Measurements from ENCODE around the gene GPR12. TPM values are rescaled to one million over a fixed set of nuclear protein-coding genes. Genes with fewer than 3 reads are reported as not detected.

The GPR12 gene
- total and polyA plus RNA-seq, 2 donors (not counting 1 experiment from before 2014, with no cell fraction given), result not detected

GRCh38 chr13:26722321-26722720 lies 38.3 kb downstream of the GPR12 start:
- intact Hi-C loops (cut with micrococcal nuclease), result no loop called here
- Mint-ChIP-seq H3K27ac (no peak overlapping the region), H3K27me3 (peaks cover 16% of the 10 kb centered on the region), H3K4me3 (no peak overlapping the region), H3K9me3 (ENCODE audit: insufficient read depth) (no peaks in the 10 kb centered on the region), H3K4me1 (peaks cover 17% of the 10 kb centered on the region)
- Histone ChIP-seq H3K27ac (ENCODE audit: low read length in 2 of 2) (no peak overlapping the region), H3K4me1 (ENCODE audit: control insufficient read depth in 2 of 2, insufficient read depth in 2 of 2, low read length in 2 of 2) (peaks cover 12 to 15% of the 10 kb centered on the region in 2 donors), H3K36me3 (replicated peaks in 1 of 2; ENCODE audit: control extremely low read depth in 1 of 2, control insufficient read depth in 1 of 2, extremely low read depth in 1 of 2, insufficient read depth in 2 of 2, low read length in 1 of 2) (no peaks in the 10 kb centered on the region), H3K9me3 (ENCODE audit: control extremely low read depth in 1 of 3, control insufficient read depth in 2 of 3, insufficient read depth in 1 of 3, low read length in 2 of 3) (peaks cover 0 to 3% (median 0%) of the 10 kb centered on the region in 3 donors), H2AFZ (ENCODE audit: insufficient read depth, low read depth, low read length, poor library complexity, severe bottlenecking) (no peak overlapping the region), H3K4me3 (ENCODE audit: control extremely low read depth in 1 of 5, extremely low read depth in 1 of 5, insufficient read depth in 1 of 5, low read depth in 2 of 5, low read length in 4 of 5) (no peak overlapping the region), H3K79me2 (ENCODE audit: control insufficient read depth, insufficient read depth, low read length) (no peaks in the 10 kb centered on the region), H4K20me1 (ENCODE audit: control insufficient read depth, insufficient read depth, low read length, poor library complexity, severe bottlenecking) (no peaks in the 10 kb centered on the region), H3K9ac (ENCODE audit: low read length) (no peak overlapping the region), H3K4me2 (replicated peaks; ENCODE audit: low read depth, low read length, poor library complexity, severe bottlenecking) (no peak overlapping the region), H3K27me3 (replicated peaks in 1 of 4; ENCODE audit: control extremely low read depth in 1 of 4, control insufficient read depth in 3 of 4, insufficient read depth in 4 of 4, low read length in 3 of 4) (peaks cover 0 to 7% (median 1%) of the 10 kb centered on the region in 4 experiments)
- ChIA-PET CTCF (no interaction called here), POLR2A (no interaction called here)
- WGBS (ENCODE audit: insufficient coverage), result no CpG with 5 or more reads among the region's 5 CpGs
- ATAC-seq (ENCODE audit: low read depth) (no peak), DNase-seq (no peak)
- no peak for TF ChIP-seq CTCF (IDR thresholded peaks at IDR 0.05)
- TF ChIP-seq EZH2 (IDR thresholded peaks at IDR 0.05; ENCODE audit: borderline replicate concordance, insufficient read depth, low read depth, low read length, poor library complexity, severe bottlenecking), result no peak

GRCh38 chr13:26721251-26722121 lies 39.1 kb downstream of the GPR12 start:
- peak overlapping the region in 3 of 5 experiments; percentile 11 to 36 (median 25) for H3K4me3 ChIP-seq (ENCODE audit: control extremely low read depth in 1 of 5, extremely low read depth in 1 of 5, insufficient read depth in 1 of 5, low read depth in 2 of 5, low read length in 4 of 5)
- 43% methylated on average over 26 of the region's 26 CpGs for WGBS (ENCODE audit: insufficient coverage)

More at GRCh38 chr13:26721251-26722121, 39.1 kb downstream of the GPR12 start:
- Histone ChIP-seq H3K27ac (ENCODE audit: low read length in 2 of 2) (no peak overlapping the region), H3K27me3 (replicated peaks in 1 of 4; ENCODE audit: control extremely low read depth in 1 of 4, control insufficient read depth in 3 of 4, insufficient read depth in 4 of 4, low read length in 3 of 4) (peaks cover 0 to 7% (median 1%) of the 10 kb centered on the region in 4 experiments), H4K20me1 (ENCODE audit: control insufficient read depth, insufficient read depth, low read length, poor library complexity, severe bottlenecking) (no peaks in the 10 kb centered on the region), H3K9ac (ENCODE audit: low read length) (peak overlapping the region; percentile 41), H3K4me1 (ENCODE audit: control insufficient read depth in 2 of 2, insufficient read depth in 2 of 2, low read length in 2 of 2) (peaks cover 12 to 15% of the 10 kb centered on the region in 2 donors), H3K4me2 (replicated peaks; ENCODE audit: low read depth, low read length, poor library complexity, severe bottlenecking) (peak overlapping the region; percentile 63), H3K79me2 (ENCODE audit: control insufficient read depth, insufficient read depth, low read length) (no peaks in the 10 kb centered on the region), H3K36me3 (replicated peaks in 1 of 2; ENCODE audit: control extremely low read depth in 1 of 2, control insufficient read depth in 1 of 2, extremely low read depth in 1 of 2, insufficient read depth in 2 of 2, low read length in 1 of 2) (no peaks in the 10 kb centered on the region), H2AFZ (ENCODE audit: insufficient read depth, low read depth, low read length, poor library complexity, severe bottlenecking) (peak overlapping the region; percentile 56), H3K9me3 (ENCODE audit: control extremely low read depth in 1 of 3, control insufficient read depth in 2 of 3, insufficient read depth in 1 of 3, low read length in 2 of 3) (peaks cover 0 to 3% (median 0%) of the 10 kb centered on the region in 3 donors)
- no peak for TF ChIP-seq EZH2 (IDR thresholded peaks at IDR 0.05; ENCODE audit: borderline replicate concordance, insufficient read depth, low read depth, low read length, poor library complexity, severe bottlenecking)
- TF ChIP-seq CTCF (IDR thresholded peaks at IDR 0.05), result no peak
- ChIA-PET POLR2A (no interaction called here), CTCF (no interaction called here)
- ATAC-seq (ENCODE audit: low read depth) (no peak), DNase-seq (no peak)
- Mint-ChIP-seq H3K4me3 (peak overlapping the region; percentile 71), H3K27me3 (peaks cover 16% of the 10 kb centered on the region), H3K4me1 (peaks cover 17% of the 10 kb centered on the region), H3K27ac (no peak overlapping the region), H3K9me3 (ENCODE audit: insufficient read depth) (no peaks in the 10 kb centered on the region)
- intact Hi-C loops (cut with micrococcal nuclease), result no loop called here
